Testis (tissue), 5 donors: ENCODE results near the gene DACH2. TPM values are rescaled to one million over a fixed set of nuclear protein-coding genes. Genes with fewer than 3 reads are reported as not detected.

Source experiments
- DNase-seq: peaks from one replicate; pipeline ENCODE4 v3.0.0-alpha.2; 2019
- H3K27ac ChIP-seq, 2 donors: fragments of 200-600 bp; sonication (generic); one replicate each; pipeline ENCODE4 v1.5.1; 2019
- H3K27me3 ChIP-seq: fragments of 200-600 bp; sonication (generic); one replicate; pipeline ENCODE4 v1.5.1; 2019
- H3K36me3 ChIP-seq: fragments of 200-600 bp; sonication (generic); one replicate; pipeline ENCODE4 v1.5.1; 2017; ENCODE audit warnings: low read depth; ENCODE audit errors: missing control alignments
- H3K4me1 ChIP-seq: fragments of 200-600 bp; sonication (generic); one replicate; pipeline ENCODE4 v1.5.1; 2019
- H3K4me3 ChIP-seq, 2 donors: fragments of 200-600 bp; sonication (generic); one replicate each; pipeline ENCODE4 v1.5.1; 2017 to 2019
- H3K9me3 ChIP-seq: fragments of 200-600 bp; sonication (generic); one replicate; pipeline ENCODE4 v1.5.1; 2017
- CTCF ChIP-seq, 3 experiments: fragments of 450-650 bp in 2 of 3; fragments of 200-600 bp in 1 of 3; sonication (generic) in 1 of 3; IDR thresholded peaks; one replicate each; pipeline ENCODE4 v1.5.1; 2016 to 2019; ENCODE audit warnings: antibody characterized with exemption in 3 of 3, mild to moderate bottlenecking in 2 of 3, moderate library complexity in 1 of 3
- POLR2A ChIP-seq: fragments of 450-650 bp; IDR thresholded peaks from one replicate; pipeline ENCODE4 v1.6.1; 2017; ENCODE audit warnings: antibody characterized with exemption, mild to moderate bottlenecking, moderate library complexity
- WGBS, 2 donors: methylation state at CpG; one replicate each; pipeline ENCODE4 v1.1.5; 2018; 5-methylcytosine and 5-hydroxymethylcytosine counted together
- intact Hi-C: fragments of 100-400 bp; cut with DNase I; formaldehyde crosslinking; loops from one replicate; pipeline ENCODE4 v1.15.1; 2023; ENCODE audit warnings: low total_unique reads
- long read RNA-seq, 2 donors: transcript quantifications; one replicate each; lab custom pipeline, GENCODE V29; 2026
- polyA plus RNA-seq: library from polyadenylated mRNA; stranded (reverse); fragments of 350-450 nt; fragmentation: Illumina TruSeq; extraction: RNeasy Lipid Tissue Mini Kit (QIAGEN cat#74804); gene quantifications from one replicate; pipeline ENCODE4 v1.2.3, GENCODE V29; 2014; ENCODE audit warnings: low read depth, low replicate concordance; ENCODE audit not compliant: insufficient read depth
- total RNA-seq, 2 donors: library from RNA; depleted of rRNA; stranded (reverse); fragments of >200 nt; gene quantifications; one replicate each; pipeline ENCODE4 v1.2.3, GENCODE V29; 2016

DACH2 gene
- under 1 TPM; 0.55 to 0.62 TPM for total RNA-seq
- polyA plus RNA-seq: 0.22 TPM
- long read RNA-seq, donor 1: 0 reads
- long read RNA-seq, donor 2: 0 reads

GRCh38 chrX:86148024-86148511 is at the start of gene DACH2:
DACH2 (plus strand) TSS chrX:86148451.
- no peaks in the 10 kb centered on the region for H3K27me3 ChIP-seq
- H3K36me3 ChIP-seq: no peaks in the 10 kb centered on the region
- intact Hi-C loops: no loop called here
- H3K27ac ChIP-seq: no peak within 1 kb of the TSS
- peak within 1 kb of the TSS; percentile 18 to 51 for H3K4me3 ChIP-seq
- H3K9me3 ChIP-seq: no peaks in the 10 kb centered on the region
- WGBS, 2 donors: 0% methylated on average over 14 of the region's 34 CpGs; no CpG with 5 or more reads in 1 of the 2 donors
- DNase-seq: peak; percentile 83
- TF ChIP-seq POLR2A: no peak
- TF ChIP-seq CTCF (IDR thresholded peaks at IDR 0.05): no peak
- no peaks in the 10 kb centered on the region for H3K4me1 ChIP-seq

GRCh38 chrX:86102341-86102740 is 45.9 kb upstream of the DACH2 start:
- Histone ChIP-seq H3K27me3 (no peaks in the 10 kb centered on the region), H3K36me3 (no peaks in the 10 kb centered on the region), H3K4me3 (no peak overlapping the region), H3K4me1 (no peaks in the 10 kb centered on the region), H3K27ac (no peak overlapping the region), H3K9me3 (no peaks in the 10 kb centered on the region)
- intact Hi-C loops: no loop called here
- TF ChIP-seq CTCF (IDR thresholded peaks at IDR 0.05) (no peak), POLR2A (no peak)
- 92% methylated on average over 2 of the region's 2 CpGs; no CpG with 5 or more reads in 1 of the 2 donors for WGBS, 2 donors
- no peak for DNase-seq

GRCh38 chrX:86103061-86103460 is 45.2 kb upstream of the DACH2 start:
- no peak for DNase-seq

GRCh38 chrX:86104526-86104925 is 43.7 kb upstream of the DACH2 start:
- no peak for TF ChIP-seq CTCF (IDR thresholded peaks at IDR 0.05)
- TF ChIP-seq POLR2A: no peak
- Histone ChIP-seq H3K27ac (no peak overlapping the region), H3K4me3 (no peak overlapping the region), H3K27me3 (no peaks in the 10 kb centered on the region), H3K9me3 (no peaks in the 10 kb centered on the region), H3K4me1 (no peaks in the 10 kb centered on the region), H3K36me3 (no peaks in the 10 kb centered on the region)
- intact Hi-C loops: no loop called here
- DNase-seq: no peak
- 83 to 87% methylated on average over 1 of the region's 1 CpG for WGBS, 2 donors

More at GRCh38 chrX:86103061-86103460, 45.2 kb upstream of the DACH2 start:
- TF ChIP-seq CTCF (IDR thresholded peaks at IDR 0.05) (no peak), POLR2A (no peak)
- Histone ChIP-seq H3K4me3 (no peak overlapping the region), H3K36me3 (no peaks in the 10 kb centered on the region), H3K27ac (no peak overlapping the region), H3K27me3 (no peaks in the 10 kb centered on the region), H3K4me1 (no peaks in the 10 kb centered on the region), H3K9me3 (no peaks in the 10 kb centered on the region)
- intact Hi-C loops: no loop called here
- WGBS, 2 donors: 83 to 92% methylated on average over 1 of the region's 1 CpG

- H3K36me3 ChIP-seq: no peaks in the 10 kb centered on the region
- no peak for DNase-seq
- intact Hi-C loops: no loop called here
- WGBS, 2 donors: 63 to 80% methylated on average over 1 of the region's 1 CpG
- no peaks in the 10 kb centered on the region for H3K27me3 ChIP-seq
- H3K4me1 ChIP-seq: no peaks in the 10 kb centered on the region
- no peak overlapping the region for H3K27ac ChIP-seq
- no peak overlapping the region for H3K4me3 ChIP-seq
- H3K9me3 ChIP-seq: no peaks in the 10 kb centered on the region
- TF ChIP-seq CTCF (IDR thresholded peaks at IDR 0.05) (no peak), POLR2A (no peak)
Observed at GRCh38 chrX:86121916-86122315, 26.3 kb upstream of the DACH2 start.
